ENCODE measurements around the gene DNAJC28. TPM values are rescaled to one million over a fixed set of nuclear protein-coding genes. Genes with fewer than 3 reads are reported as not detected.

The DNAJC28 gene
- polyA plus RNA-seq, 4 donors = 4.1 to 7.3 (median 6.1) TPM

GRCh38 chr21:33441489-33442477, 49.7 kb downstream of the DNAJC28 start:
- peak; percentile 31 to 53 (median 40) for DNase-seq (ENCODE audit: low read depth in 4 of 4, low spot score in 3 of 4)

Other genes with a start within 250 kb of the DNAJC28 start
- 10 to 100 TPM; 27.7 to 31.0 (median 29.0) TPM for gene IL10RB, start 225.3 kb downstream of the DNAJC28 start, polyA plus RNA-seq (ENCODE audit: insufficient read length in 4 of 4)
- gene IFNAR1, start 166.7 kb downstream of the DNAJC28 start, polyA plus RNA-seq (ENCODE audit: insufficient read length in 4 of 4) = 10 to 100 TPM; 36.9 to 44.0 (median 42.5) TPM
- gene IFNGR2, start 88.3 kb downstream of the DNAJC28 start, polyA plus RNA-seq (ENCODE audit: insufficient read length in 4 of 4) = 10 to 100 TPM; 85.2 to 92.0 (median 89.6) TPM
- 10 to 100 TPM; 54.8 to 70.9 (median 60.2) TPM for gene TMEM50B, start 11.7 kb downstream of the DNAJC28 start, polyA plus RNA-seq (ENCODE audit: insufficient read length in 4 of 4)
- gene GART, start 50.4 kb upstream of the DNAJC28 start, polyA plus RNA-seq (ENCODE audit: insufficient read length in 4 of 4) = 10 to 100 TPM; 64.7 to 73.1 (median 69.7) TPM
- 100 to 1,000 TPM; 287 to 370 (median 336) TPM for gene SON, start 51.3 kb upstream of the DNAJC28 start, polyA plus RNA-seq (ENCODE audit: insufficient read length in 4 of 4)
- 10 to 100 TPM; 31.3 to 39.3 (median 35.3) TPM for gene DONSON, start 97.0 kb upstream of the DNAJC28 start, polyA plus RNA-seq (ENCODE audit: insufficient read length in 4 of 4)
- gene CRYZL1, start 150.0 kb upstream of the DNAJC28 start, polyA plus RNA-seq (ENCODE audit: insufficient read length in 4 of 4) = 10 to 100 TPM; 58.0 to 76.8 (median 63.0) TPM
- gene ITSN1, start 150.8 kb upstream of the DNAJC28 start, polyA plus RNA-seq (ENCODE audit: insufficient read length in 4 of 4) = 10 to 100 TPM; 40.7 to 44.6 (median 41.6) TPM

Measured in right renal pelvis (tissue), 4 donors.